Naive thymus-derived CD4-positive, alpha-beta T cell (primary cell): ENCODE data around the gene SPO11. TPM values are rescaled to one million over a fixed set of nuclear protein-coding genes. Genes with fewer than 3 reads are reported as not detected.

ENCODE experiments used
- ATAC-seq: fragments of 150-1000 bp; cut with Tn5 transposase; 2 replicates; pipeline ENCODE4 v1.10.0; 2021; ENCODE audit warnings: mild to moderate bottlenecking, moderate library complexity
- CTCF ChIA-PET: fragments of 350-600 bp; sonication (Branson Sonifier 250); formaldehyde crosslinking; loops from one replicate; lab custom pipeline; 2021; ENCODE audit warnings: antibody characterized with exemption; lab: Charles Lee
- POLR2A ChIA-PET: fragments of 350-600 bp; sonication (Branson Sonifier 250); formaldehyde crosslinking; loops from one replicate; lab custom pipeline; 2021; ENCODE audit warnings: antibody characterized with exemption, inconsistent platforms; lab: Charles Lee
- DNase-seq, 9 donors: peaks; one replicate each; pipeline versions ENCODE4 v3.0.0 to v3.0.0-alpha.2; 2020 to 2022; ENCODE audit warnings: mixed read lengths in 1 of 9
- H3K27ac ChIP-seq: one replicate; pipeline ENCODE4 v1.7.0; 2013; ENCODE audit warnings: mild to moderate bottlenecking, low read depth, low read length, moderate library complexity
- H3K27me3 ChIP-seq, 2 donors: one replicate each; pipeline ENCODE4 v1.7.0; 2013; ENCODE audit warnings: low read length in 2 of 2, mild to moderate bottlenecking in 2 of 2, moderate library complexity in 2 of 2; ENCODE audit not compliant: control insufficient read depth in 2 of 2, insufficient read depth in 2 of 2
- H3K36me3 ChIP-seq, 3 experiments: 1 replicate in 2 of 3; 2 replicates in 1 of 3; pipeline ENCODE4 v1.7.0; 2013; ENCODE audit warnings: low read length in 3 of 3, mild to moderate bottlenecking in 3 of 3, moderate library complexity in 1 of 3; ENCODE audit not compliant: insufficient read depth in 3 of 3, control insufficient read depth in 2 of 3
- H3K4me1 ChIP-seq, 2 donors: one replicate each; pipeline ENCODE4 v1.7.0; 2013; ENCODE audit warnings: low read length in 2 of 2, mild to moderate bottlenecking in 2 of 2, moderate library complexity in 1 of 2; ENCODE audit not compliant: control insufficient read depth in 2 of 2, insufficient read depth in 2 of 2
- H3K4me3 ChIP-seq: 2 replicates; pipeline ENCODE4 v1.7.0; 2013; ENCODE audit warnings: mild to moderate bottlenecking, low read length
- H3K9me3 ChIP-seq, 3 experiments: 1 replicate in 2 of 3; 2 replicates in 1 of 3; pipeline ENCODE4 v1.7.0; 2013; ENCODE audit warnings: low read length in 3 of 3; ENCODE audit not compliant: control insufficient read depth in 2 of 3
- H3K27ac Mint-ChIP-seq, 9 donors: one replicate each; pipeline ENCODE4 v1.8.0; 2020 to 2022; ENCODE audit warnings: mixed read lengths in 9 of 9, mild to moderate bottlenecking in 8 of 9, moderate library complexity in 5 of 9, inconsistent platforms in 2 of 9
- H3K27me3 Mint-ChIP-seq, 5 donors: one replicate each; pipeline ENCODE4 v1.8.0; 2021 to 2022; ENCODE audit warnings: mixed read lengths in 5 of 5, mild to moderate bottlenecking in 1 of 5
- H3K36me3 Mint-ChIP-seq, 5 donors: one replicate each; pipeline ENCODE4 v1.8.0; 2020 to 2022; ENCODE audit warnings: mixed read lengths in 5 of 5, mild to moderate bottlenecking in 3 of 5, inconsistent platforms in 1 of 5
- H3K4me1 Mint-ChIP-seq, 7 donors: one replicate each; pipeline ENCODE4 v1.8.0; 2020 to 2022; ENCODE audit warnings: mixed read lengths in 7 of 7, mild to moderate bottlenecking in 3 of 7, inconsistent platforms in 1 of 7
- H3K4me3 Mint-ChIP-seq, 10 donors: one replicate each; pipeline ENCODE4 v1.8.0; 2020 to 2022; ENCODE audit warnings: mild to moderate bottlenecking in 10 of 10, mixed read lengths in 10 of 10, moderate library complexity in 6 of 10, inconsistent platforms in 2 of 10
- H3K9me3 Mint-ChIP-seq, 11 donors: one replicate each; pipeline ENCODE4 v1.8.0; 2020 to 2022; ENCODE audit warnings: mixed read lengths in 11 of 11, mild to moderate bottlenecking in 4 of 11, inconsistent platforms in 1 of 11, moderate library complexity in 1 of 11
- intact Hi-C, 2 donors: fragments of 100-400 bp; cut with micrococcal nuclease; formaldehyde crosslinking; loops; one replicate each; pipeline ENCODE4 v1.15.1; 2023
- polyA plus RNA-seq, 2 donors: library from polyadenylated mRNA; unstranded; fragments of 300-500 nt; fragmentation: Illumina TruSeq; gene quantifications; one replicate each; pipeline ENCODE4 v1.2.3, GENCODE V29; 2021
- total RNA-seq, 6 experiments: library from RNA in 5 of 6; stranded (reverse) in 5 of 6; gene quantifications; 1 replicate in 5 of 6; 2 replicates in 1 of 6; pipeline ENCODE4 v1.2.3 and lab custom pipeline; 2021 to 2026

The SPO11 gene
- total and polyA plus RNA-seq, 7 experiments from 2014 or later = not detected

DNA sequence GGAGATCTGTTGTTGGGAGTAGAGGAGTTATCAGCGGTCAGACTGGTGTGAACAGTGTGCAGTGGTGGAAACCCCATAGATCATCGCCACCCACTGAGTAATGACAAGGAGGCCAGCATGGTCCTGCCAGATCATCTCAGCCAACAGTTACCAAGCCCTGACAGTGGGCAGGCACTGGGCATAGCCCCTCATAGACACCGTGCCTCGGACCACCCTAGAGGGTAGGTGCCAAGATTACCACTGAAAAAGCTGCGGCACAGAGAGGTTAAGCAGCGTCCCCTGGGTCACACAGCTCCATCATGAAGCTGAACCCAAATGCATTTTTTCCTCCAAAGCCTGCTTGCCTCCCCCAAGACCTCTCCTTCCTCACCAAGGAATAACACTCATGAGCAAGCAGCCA, 41.7 kb upstream of the SPO11 start:
- no peak overlapping the region for H3K4me3 ChIP-seq
- no peaks in the 10 kb centered on the region for H3K9me3 ChIP-seq
- H3K27ac ChIP-seq = no peak overlapping the region
- peaks cover 0 to 2% (median 0%) of the 10 kb centered on the region in 11 donors for H3K9me3 Mint-ChIP-seq
- H3K27ac Mint-ChIP-seq = no peak overlapping the region
- DNase-seq (no peak), ATAC-seq (no peak)
- H3K36me3 ChIP-seq = no peaks in the 10 kb centered on the region
- H3K36me3 Mint-ChIP-seq = no peaks in the 10 kb centered on the region
- peaks cover 0 to 3% (median 0%) of the 10 kb centered on the region in 7 donors for H3K4me1 Mint-ChIP-seq
- no peaks in the 10 kb centered on the region for H3K27me3 ChIP-seq
- H3K27me3 Mint-ChIP-seq = peaks cover 45 to 82% (median 54%) of the 10 kb centered on the region in 5 donors
- ChIA-PET CTCF (no interaction called here), POLR2A (no interaction called here)
- no peaks in the 10 kb centered on the region for H3K4me1 ChIP-seq
- intact Hi-C loops = no loop called here
- H3K4me3 Mint-ChIP-seq = peak overlapping the region in 1 of 10 donors; percentile 7

DNA sequence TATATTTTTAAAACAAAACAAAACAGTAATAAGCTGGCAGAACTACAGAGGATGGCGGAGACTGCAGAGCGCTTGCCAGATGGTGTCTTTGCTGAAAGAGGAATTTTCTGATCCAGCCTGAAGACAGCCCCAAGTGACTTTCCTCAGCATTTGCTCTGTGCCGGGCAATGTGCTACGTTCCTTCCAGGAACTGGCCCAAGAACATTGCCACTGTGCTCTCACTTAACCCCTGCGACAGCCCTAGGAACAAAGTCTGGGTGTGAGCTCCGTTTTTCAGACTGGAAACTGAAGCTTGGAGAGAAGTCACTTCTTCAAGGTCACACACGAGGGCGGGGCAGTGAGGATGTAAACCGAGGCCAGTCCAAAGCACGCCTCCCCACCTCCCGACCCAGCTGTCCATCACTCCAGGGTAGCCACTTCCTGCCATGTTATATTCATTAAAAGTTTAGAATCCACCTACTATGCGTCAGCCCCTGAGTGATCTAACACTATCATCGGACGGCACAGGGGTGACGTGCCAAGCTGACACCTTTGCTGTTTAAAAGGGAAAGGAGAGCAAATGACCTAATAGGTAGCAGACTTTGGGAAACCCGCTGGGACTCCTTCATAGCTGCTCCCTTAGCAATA, 40.8 kb upstream of the SPO11 start:
- intact Hi-C loops = no loop called here
- ATAC-seq = no peak
- POLR2A ChIA-PET = no interaction called here

DNA sequence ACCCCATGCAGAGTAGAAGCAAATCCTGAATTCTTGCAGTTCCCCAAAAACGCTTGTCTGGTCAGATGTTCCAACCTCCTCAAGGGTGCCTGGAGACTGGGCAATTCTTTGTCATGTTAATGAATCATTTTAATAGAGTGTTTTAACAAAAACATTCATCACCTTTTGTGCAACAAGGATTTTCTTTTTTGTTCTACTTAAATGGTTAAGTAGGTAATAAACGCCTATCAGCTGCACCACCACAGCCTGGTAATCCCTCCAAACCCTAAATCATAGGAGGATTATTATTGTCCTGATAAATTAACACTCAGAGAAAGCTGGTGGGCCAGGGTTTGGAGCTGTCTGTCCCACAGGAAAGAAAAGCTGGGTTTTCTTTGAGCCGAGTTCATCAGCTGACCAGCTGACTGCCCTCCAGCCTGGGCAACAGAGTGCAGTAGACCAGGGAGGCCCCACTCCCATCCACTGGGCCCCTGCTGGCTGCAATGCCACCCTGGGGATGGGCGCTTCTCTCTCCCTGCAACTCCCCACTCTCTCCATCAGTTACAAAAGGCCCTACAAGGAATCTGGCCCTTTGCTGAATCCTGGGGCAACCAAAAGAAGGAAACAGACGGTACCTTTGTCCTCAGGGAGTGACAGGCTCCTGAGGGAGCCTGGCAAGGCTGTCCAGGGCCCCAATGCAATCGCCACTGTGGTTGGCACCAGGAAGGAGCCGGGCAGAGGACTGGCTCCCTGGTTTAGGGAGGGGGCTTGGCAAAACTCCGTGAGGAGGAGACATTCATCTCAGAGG, 40.0 kb upstream of the SPO11 start:
- Histone ChIP-seq H3K4me3 (no peak overlapping the region), H3K27ac (no peak overlapping the region), H3K36me3 (no peaks in the 10 kb centered on the region), H3K4me1 (no peaks in the 10 kb centered on the region), H3K9me3 (no peaks in the 10 kb centered on the region), H3K27me3 (no peaks in the 10 kb centered on the region)
- intact Hi-C loops = no loop called here
- POLR2A ChIA-PET = no interaction called here
- Mint-ChIP-seq H3K4me1 (peaks cover 0 to 3% (median 0%) of the 10 kb centered on the region in 7 donors), H3K36me3 (no peaks in the 10 kb centered on the region), H3K27me3 (peaks cover 33 to 79% (median 55%) of the 10 kb centered on the region in 5 donors), H3K27ac (no peak overlapping the region), H3K4me3 (no peak overlapping the region), H3K9me3 (peaks cover 0 to 2% (median 0%) of the 10 kb centered on the region in 11 donors)
- no peak for ATAC-seq
- DNase-seq = no peak
- CTCF ChIA-PET = no interaction called here

More for the DNA sequence above, 40.8 kb upstream of the SPO11 start:
- Mint-ChIP-seq H3K36me3 (no peaks in the 10 kb centered on the region), H3K4me1 (peaks cover 0 to 3% (median 0%) of the 10 kb centered on the region in 7 donors), H3K9me3 (peaks cover 0 to 2% (median 0%) of the 10 kb centered on the region in 11 donors), H3K27me3 (peaks cover 40 to 77% (median 57%) of the 10 kb centered on the region in 5 donors), H3K27ac (no peak overlapping the region), H3K4me3 (no peak overlapping the region)
- CTCF ChIA-PET = no interaction called here
- no peaks in the 10 kb centered on the region for H3K36me3 ChIP-seq
- H3K4me1 ChIP-seq = no peaks in the 10 kb centered on the region
- no peaks in the 10 kb centered on the region for H3K27me3 ChIP-seq
- no peak overlapping the region for H3K4me3 ChIP-seq
- no peak for DNase-seq
- no peaks in the 10 kb centered on the region for H3K9me3 ChIP-seq
- H3K27ac ChIP-seq = no peak overlapping the region

DNA sequence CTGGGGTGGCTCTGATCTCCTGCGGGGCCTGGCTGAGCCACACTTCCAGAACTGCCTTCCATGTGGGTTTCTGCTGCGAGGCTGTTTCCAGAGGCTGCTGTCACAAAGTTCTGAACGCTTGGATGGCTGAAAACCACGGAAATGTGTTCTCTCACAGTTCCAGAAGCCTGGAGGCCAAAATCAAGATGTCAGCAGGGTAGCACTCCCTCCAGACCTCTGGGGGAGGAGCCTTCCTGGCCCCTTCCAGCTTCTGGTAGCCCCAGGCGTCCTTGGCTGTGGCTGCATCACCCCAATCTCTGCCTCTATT, 39.5 kb upstream of the SPO11 start:
- Histone ChIP-seq H3K9me3 (no peaks in the 10 kb centered on the region), H3K27ac (no peak overlapping the region), H3K4me3 (no peak overlapping the region), H3K27me3 (no peaks in the 10 kb centered on the region), H3K4me1 (no peaks in the 10 kb centered on the region), H3K36me3 (no peaks in the 10 kb centered on the region)
- POLR2A ChIA-PET = no interaction called here
- Mint-ChIP-seq H3K27me3 (peaks cover 33 to 81% (median 60%) of the 10 kb centered on the region in 5 donors), H3K4me1 (peaks cover 0 to 3% (median 0%) of the 10 kb centered on the region in 7 donors), H3K4me3 (no peak overlapping the region), H3K36me3 (no peaks in the 10 kb centered on the region), H3K27ac (no peak overlapping the region), H3K9me3 (peaks cover 0 to 2% (median 0%) of the 10 kb centered on the region in 11 donors)
- no peak for ATAC-seq
- no peak for DNase-seq
- CTCF ChIA-PET = no interaction called here
- intact Hi-C loops = no loop called here

DNA sequence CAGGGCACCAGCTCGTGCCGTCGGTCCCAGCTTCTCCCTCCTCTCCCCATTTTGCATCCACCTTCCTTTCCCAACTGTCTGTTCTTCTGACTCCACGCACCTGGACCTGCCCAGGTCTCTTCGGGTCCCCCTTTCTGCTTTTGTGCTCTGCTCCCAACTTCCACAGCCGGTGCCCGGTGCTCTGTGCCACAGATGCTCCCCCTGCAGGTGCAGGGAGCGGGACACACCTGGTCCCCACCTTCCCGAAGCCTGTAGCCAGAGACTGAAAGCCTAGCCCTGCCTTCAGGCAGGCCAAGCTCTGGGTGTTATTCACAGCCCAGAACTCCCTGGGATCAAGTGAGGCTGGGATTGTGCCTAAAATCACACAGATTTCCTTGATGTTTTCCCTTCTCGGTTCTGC, 38.6 kb upstream of the SPO11 start:
- H3K4me1 Mint-ChIP-seq = peaks cover 0 to 3% (median 0%) of the 10 kb centered on the region in 7 donors
- H3K4me1 ChIP-seq = no peaks in the 10 kb centered on the region
- H3K9me3 ChIP-seq = no peaks in the 10 kb centered on the region
- peaks cover 0 to 2% (median 0%) of the 10 kb centered on the region in 11 donors for H3K9me3 Mint-ChIP-seq
- H3K27ac Mint-ChIP-seq = no peak overlapping the region
- no peak overlapping the region for H3K27ac ChIP-seq
- intact Hi-C loops = no loop called here
- CTCF ChIA-PET = no interaction called here
- ATAC-seq (no peak), DNase-seq (no peak)
- H3K4me3 Mint-ChIP-seq = no peak overlapping the region
- H3K27me3 ChIP-seq = no peaks in the 10 kb centered on the region
- H3K27me3 Mint-ChIP-seq = peaks cover 32 to 86% (median 62%) of the 10 kb centered on the region in 5 donors
- POLR2A ChIA-PET = no interaction called here
- H3K36me3 Mint-ChIP-seq = no peaks in the 10 kb centered on the region
- H3K4me3 ChIP-seq = no peak overlapping the region
- no peaks in the 10 kb centered on the region for H3K36me3 ChIP-seq

DNA sequence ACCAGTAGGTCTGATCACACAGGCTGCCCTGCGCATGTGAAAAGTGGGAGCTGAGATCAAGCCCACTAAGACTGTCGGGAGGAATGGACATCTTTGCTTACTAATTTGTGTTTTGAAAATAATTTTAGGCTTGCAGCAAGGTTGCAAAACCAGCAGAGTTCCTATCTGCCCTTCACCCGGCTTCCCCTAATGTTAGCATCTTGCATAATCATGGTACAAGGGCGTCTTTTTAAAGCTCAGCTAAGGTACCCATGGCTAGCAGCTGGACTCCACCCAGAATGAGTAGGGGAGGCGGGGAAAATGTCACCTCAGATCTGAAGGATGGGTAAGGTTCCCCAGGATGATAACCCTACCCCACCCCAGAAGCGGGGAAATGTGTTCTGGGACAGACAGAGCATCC, 37.9 kb upstream of the SPO11 start:
- Mint-ChIP-seq H3K4me1 (peaks cover 0 to 2% (median 0%) of the 10 kb centered on the region in 7 donors), H3K4me3 (no peak overlapping the region), H3K27me3 (peaks cover 29 to 84% (median 61%) of the 10 kb centered on the region in 5 donors), H3K9me3 (peaks cover 0 to 2% (median 0%) of the 10 kb centered on the region in 11 donors), H3K27ac (no peak overlapping the region), H3K36me3 (no peaks in the 10 kb centered on the region)
- ATAC-seq (no peak), DNase-seq (no peak)
- ChIA-PET POLR2A (no interaction called here), CTCF (no interaction called here)
- intact Hi-C loops = no loop called here
- Histone ChIP-seq H3K9me3 (no peaks in the 10 kb centered on the region), H3K4me3 (no peak overlapping the region), H3K36me3 (no peaks in the 10 kb centered on the region), H3K27me3 (no peaks in the 10 kb centered on the region), H3K27ac (no peak overlapping the region), H3K4me1 (no peaks in the 10 kb centered on the region)
